ENCODE data around the gene KHK.
"Not testable (repeated sequence)": the region's sequence is repeated elsewhere in the genome, so short reads cannot be mapped to it uniquely, and the experiment has no call there.

KHK gene

DNA sequence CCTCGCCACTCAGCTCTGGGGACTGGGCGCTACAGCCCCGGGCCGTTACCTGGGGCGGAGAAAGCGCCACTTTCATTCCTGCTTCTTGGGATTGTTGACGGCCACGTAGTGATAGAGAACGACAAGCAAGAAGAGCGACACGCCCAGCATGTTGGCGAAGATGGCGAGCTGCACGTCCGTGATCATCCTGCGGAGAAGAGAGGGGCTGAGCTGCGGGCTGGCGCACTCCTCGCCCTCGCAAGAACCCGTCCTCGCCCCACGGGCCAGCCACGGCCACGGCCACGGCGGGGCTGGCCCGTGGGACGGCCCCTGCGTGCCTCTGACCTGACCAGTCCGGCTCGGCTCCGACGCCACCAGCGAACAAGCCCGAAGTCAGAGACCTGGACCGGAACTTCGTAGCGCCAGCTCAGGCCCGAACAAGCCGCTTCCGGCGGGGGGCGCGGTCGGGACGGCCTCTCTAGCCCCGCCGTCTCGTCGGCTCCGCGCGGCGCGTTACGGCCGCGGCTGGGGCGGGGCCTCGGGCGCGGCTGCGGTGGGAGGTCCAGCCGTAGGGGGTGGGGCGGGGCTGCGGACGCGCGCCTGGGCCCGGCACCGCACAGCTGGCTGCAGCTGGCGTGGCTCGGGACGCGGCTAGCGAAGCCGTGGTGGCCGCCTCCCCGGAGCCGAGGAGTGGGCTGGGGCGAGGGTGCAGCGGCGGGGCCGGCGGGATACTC lies 15.1 kb upstream of the KHK start, which contains the start of gene OST4:
Gene OST4, minus strand, starts transcription at position 378 of the 713 bp plus-strand sequence.
- Mint-ChIP-seq H3K27me3 (no peaks in the 10 kb centered on the region), H3K4me1 (ENCODE audit: low read depth) (peaks cover 70% of the 10 kb centered on the region), H3K27ac (peak within 1 kb of the TSS; percentile 86)

DNA sequence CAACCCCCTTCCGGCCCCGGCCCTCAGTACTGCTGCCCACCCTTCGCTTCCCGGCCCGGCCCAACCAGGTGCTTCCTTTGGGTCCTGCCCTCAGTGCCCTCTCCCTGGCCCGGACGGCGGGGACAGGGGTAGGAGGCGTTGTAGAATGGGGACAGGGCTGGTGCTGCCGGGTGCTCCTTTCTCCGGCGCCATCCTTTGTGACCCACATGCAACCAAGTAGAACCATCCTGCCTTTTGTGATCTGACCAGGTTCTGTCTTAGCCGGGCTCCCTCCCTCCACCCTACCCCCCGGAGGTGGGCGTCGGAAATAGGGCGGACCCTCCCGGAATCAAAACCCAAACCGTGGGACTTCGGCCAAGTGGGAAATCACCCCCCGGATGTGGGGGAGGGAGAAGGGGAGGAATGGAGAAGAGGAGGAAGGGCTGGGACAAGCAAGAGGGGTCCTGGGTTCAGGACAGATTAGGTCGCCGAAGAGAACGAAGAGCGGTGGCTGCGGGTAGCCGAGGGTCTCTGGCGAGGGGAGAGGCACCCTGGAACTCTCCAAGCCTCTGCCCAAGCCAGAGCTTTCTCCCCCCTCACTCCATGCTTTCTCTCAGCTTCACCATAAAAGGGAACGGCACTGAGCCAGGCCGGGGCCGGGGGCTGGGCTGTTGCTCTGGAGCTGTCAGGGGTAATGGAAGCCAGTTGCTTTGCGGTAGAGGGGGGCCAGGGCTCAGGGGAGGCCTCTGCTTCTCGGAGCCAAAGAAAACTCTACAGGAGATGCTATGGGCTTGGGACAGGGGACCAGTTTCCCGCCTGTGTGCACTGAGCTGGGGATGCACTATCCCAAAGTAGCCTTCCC lies 14.4 kb upstream of the KHK start:
- no peaks in the 10 kb centered on the region for H3K9me3 Mint-ChIP-seq
- intact Hi-C loops (cut with micrococcal nuclease), result loop anchor here (1.0 to 5.0 kb wide), 2 partner anchors 9 to 40 kb away; partner anchors contain the start of gene TMEM214
- H3K27me3 Mint-ChIP-seq, result peaks cover 4% of the 10 kb centered on the region
- H3K4me3 Mint-ChIP-seq, result peak overlapping the region; percentile 78
- H3K4me1 Mint-ChIP-seq (ENCODE audit: low read depth), result peaks cover 74% of the 10 kb centered on the region
- H3K36me3 Mint-ChIP-seq (ENCODE audit: low read depth), result peaks cover 36% of the 10 kb centered on the region
- peak overlapping the region; percentile 86 for H3K27ac Mint-ChIP-seq

More for the DNA sequence above, 15.1 kb upstream of the KHK start, which contains the start of gene OST4:
- no peaks in the 10 kb centered on the region for H3K9me3 Mint-ChIP-seq
- peaks cover 43% of the 10 kb centered on the region for H3K36me3 Mint-ChIP-seq (ENCODE audit: low read depth)
- intact Hi-C loops (cut with micrococcal nuclease), result loop anchor here (1.0 to 5.0 kb wide), 2 partner anchors 10 to 39 kb away; partner anchors contain the start of gene TMEM214
- H3K4me3 Mint-ChIP-seq, result peak within 1 kb of the TSS; percentile 91

DNA sequence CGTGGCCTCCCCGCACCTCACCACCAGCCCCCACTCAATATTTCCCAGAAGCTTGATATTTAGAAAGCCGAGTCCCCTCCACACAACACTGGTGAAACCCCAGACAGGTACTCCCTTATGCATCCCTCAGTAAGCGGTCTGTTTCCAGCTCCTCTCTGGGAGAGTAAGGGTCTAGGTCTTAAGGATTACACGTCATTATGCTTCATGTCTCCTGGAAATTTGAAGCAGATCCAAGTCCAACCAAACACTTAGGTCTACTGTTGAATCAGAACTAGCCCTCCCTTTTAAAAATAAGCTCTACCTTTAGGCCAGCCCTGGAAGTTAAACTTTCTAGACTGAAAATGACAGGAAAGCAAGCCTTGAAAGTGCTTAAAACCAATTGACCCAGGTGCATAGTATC lies 13.7 kb upstream of the KHK start:
- peaks cover 28% of the 10 kb centered on the region for H3K36me3 Mint-ChIP-seq (ENCODE audit: low read depth)
- H3K27ac Mint-ChIP-seq, result peak overlapping the region; percentile 86
- intact Hi-C loops (cut with micrococcal nuclease), result loop anchor here (5.0 kb wide), 1 partner anchor 41 kb away; the partner anchor contains the start of gene TMEM214
- no peaks in the 10 kb centered on the region for H3K9me3 Mint-ChIP-seq
- no peak overlapping the region for H3K4me3 Mint-ChIP-seq
- peaks cover 6% of the 10 kb centered on the region for H3K27me3 Mint-ChIP-seq
- H3K4me1 Mint-ChIP-seq (ENCODE audit: low read depth), result peaks cover 81% of the 10 kb centered on the region

DNA sequence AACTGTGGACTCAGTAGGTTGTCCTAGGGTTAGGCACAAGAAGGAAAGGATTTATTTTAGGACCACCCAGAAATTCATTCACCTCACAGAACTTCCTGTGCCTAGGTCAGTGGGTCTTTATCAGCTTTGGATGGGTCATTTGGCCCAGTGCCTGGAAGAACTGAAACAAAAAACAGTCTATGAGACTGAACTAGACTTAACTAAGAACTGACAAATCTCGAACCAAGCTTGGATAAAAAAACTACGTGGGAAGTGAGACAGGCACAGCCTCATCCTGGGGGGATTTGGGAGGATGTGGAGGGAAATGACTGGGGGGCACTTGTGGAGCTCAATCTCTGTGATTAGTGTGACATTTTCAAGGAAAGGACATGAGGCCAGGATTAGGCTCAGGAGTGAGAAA lies 12.8 kb upstream of the KHK start:
- Mint-ChIP-seq H3K9me3 (no peaks in the 10 kb centered on the region), H3K27me3 (peaks cover 9% of the 10 kb centered on the region), H3K36me3 (ENCODE audit: low read depth) (peaks cover 20% of the 10 kb centered on the region), H3K4me3 (no peak overlapping the region), H3K4me1 (ENCODE audit: low read depth) (peaks cover 79% of the 10 kb centered on the region), H3K27ac (peak overlapping the region; percentile 55)
- intact Hi-C loops (cut with micrococcal nuclease), result loop anchor here (5.0 kb wide), 1 partner anchor 41 kb away; the partner anchor contains the start of gene TMEM214

DNA sequence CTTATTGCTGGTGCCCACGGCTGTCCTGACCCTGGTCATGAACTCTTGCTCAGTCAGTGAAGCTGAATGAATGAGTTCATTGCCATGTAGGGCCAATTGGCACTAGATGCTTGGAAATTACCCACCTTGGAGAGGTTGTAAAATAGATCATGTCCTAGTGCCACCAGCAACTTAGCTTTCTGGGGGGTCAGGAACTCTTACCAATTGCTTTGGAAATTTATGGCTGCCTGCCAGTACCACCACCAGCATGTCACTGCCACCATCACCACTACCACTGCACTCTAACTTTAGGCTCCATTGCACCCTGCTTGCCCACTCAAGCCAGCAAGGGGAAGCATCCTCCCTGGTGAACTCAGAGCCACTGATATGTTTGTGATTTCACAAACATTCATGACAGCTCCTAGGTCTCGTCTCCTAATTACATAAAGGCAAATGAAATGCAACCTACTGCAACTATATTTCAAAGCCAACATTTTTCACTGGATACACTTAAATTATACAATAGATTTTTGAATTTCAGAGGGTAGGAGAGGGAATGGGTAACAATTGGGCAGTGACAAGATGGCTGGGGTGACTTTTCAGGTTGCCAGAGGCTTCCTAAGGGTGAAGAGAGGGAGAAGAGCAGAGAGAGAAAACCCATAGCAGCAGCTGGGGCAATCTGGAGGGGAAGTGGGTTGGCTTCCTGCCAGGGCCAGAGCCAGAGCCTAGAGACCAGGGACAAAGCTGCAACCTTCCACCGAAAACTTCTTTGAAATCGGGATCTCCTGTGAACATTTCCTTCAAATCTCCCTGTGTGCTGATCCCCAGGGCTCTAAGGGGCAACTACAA lies 11.6 kb upstream of the KHK start:
- Mint-ChIP-seq H3K9me3 (no peaks in the 10 kb centered on the region), H3K27ac (peak overlapping the region; percentile 60), H3K4me3 (no peak overlapping the region), H3K27me3 (peaks cover 9% of the 10 kb centered on the region), H3K36me3 (ENCODE audit: low read depth) (peaks cover 8% of the 10 kb centered on the region), H3K4me1 (ENCODE audit: low read depth) (peaks cover 71% of the 10 kb centered on the region)
- intact Hi-C loops (cut with micrococcal nuclease), result loop anchor here (5.0 kb wide), 1 partner anchor 43 kb away; the partner anchor contains the start of gene TMEM214

DNA sequence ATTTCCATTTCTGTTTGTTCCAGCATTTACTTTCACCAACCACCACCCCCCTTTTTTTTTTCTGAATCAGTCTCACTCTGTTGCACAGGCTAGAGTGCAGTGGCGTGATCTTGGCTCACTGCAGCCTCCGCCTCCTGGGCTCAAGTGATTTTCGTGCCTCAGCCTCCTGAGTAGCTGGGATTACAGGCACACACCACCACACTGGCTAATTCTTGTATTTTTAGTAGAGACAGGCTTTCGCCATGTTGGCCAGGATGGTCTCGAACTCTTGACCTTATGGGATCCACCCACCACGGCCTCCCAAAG lies 11.1 kb upstream of the KHK start:
- H3K4me3 Mint-ChIP-seq; intact Hi-C loops (cut with micrococcal nuclease); H3K36me3 Mint-ChIP-seq (ENCODE audit: low read depth); H3K27me3 Mint-ChIP-seq; H3K9me3 Mint-ChIP-seq: not testable (repeated sequence)
- Mint-ChIP-seq H3K27ac (peak overlapping the region; percentile 60), H3K4me1 (ENCODE audit: low read depth) (peaks cover 71% of the 10 kb centered on the region)

DNA sequence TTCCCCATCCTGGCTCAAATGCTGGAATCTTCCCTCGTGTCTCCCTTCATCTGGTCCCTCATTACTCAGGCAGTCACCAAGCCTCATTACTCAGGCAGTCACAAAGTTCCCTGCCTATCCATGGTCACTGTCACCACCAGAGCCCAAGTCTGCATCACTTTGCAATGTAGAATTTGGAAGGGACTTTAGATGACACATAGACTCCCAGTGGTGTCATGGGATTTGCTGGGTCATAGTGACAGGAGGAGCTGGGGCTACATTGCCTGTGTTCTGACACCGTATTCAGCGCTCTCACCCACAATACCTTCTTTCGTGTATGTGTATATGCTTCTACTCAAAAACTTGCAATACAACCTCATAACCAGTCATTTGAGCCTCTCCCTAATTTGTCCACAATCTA lies 10.2 kb upstream of the KHK start:
- Mint-ChIP-seq H3K9me3 (no peaks in the 10 kb centered on the region), H3K27me3 (peaks cover 9% of the 10 kb centered on the region), H3K27ac (peak overlapping the region; percentile 2), H3K4me3 (no peak overlapping the region), H3K4me1 (ENCODE audit: low read depth) (peaks cover 74% of the 10 kb centered on the region), H3K36me3 (ENCODE audit: low read depth) (no peaks in the 10 kb centered on the region)
- intact Hi-C loops (cut with micrococcal nuclease), result no loop called here

DNA sequence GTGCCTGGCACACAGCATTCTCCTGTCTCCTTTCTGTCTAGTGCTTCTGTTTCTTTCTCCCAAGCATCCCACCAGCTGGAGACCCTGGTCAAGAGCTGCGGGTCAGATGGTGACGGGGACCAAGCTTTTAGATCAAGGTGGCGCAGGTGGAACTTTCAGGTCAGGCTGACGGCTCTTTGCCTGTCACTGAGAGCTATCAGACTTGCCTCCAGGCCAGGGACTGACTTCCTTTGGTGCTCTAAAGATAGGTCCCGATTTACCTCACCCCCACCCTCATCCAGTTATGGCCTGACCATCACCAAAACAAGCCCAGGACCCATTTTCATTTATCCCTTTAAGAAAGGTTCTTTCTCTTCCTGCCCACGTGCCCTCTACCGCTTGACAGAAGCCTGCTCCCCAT lies 9.3 kb upstream of the KHK start:
- Mint-ChIP-seq H3K36me3 (ENCODE audit: low read depth) (no peaks in the 10 kb centered on the region), H3K9me3 (no peaks in the 10 kb centered on the region), H3K4me1 (ENCODE audit: low read depth) (peaks cover 80% of the 10 kb centered on the region), H3K27me3 (peaks cover 9% of the 10 kb centered on the region), H3K27ac (peak overlapping the region; percentile 66), H3K4me3 (no peak overlapping the region)
- intact Hi-C loops (cut with micrococcal nuclease), result no loop called here

DNA sequence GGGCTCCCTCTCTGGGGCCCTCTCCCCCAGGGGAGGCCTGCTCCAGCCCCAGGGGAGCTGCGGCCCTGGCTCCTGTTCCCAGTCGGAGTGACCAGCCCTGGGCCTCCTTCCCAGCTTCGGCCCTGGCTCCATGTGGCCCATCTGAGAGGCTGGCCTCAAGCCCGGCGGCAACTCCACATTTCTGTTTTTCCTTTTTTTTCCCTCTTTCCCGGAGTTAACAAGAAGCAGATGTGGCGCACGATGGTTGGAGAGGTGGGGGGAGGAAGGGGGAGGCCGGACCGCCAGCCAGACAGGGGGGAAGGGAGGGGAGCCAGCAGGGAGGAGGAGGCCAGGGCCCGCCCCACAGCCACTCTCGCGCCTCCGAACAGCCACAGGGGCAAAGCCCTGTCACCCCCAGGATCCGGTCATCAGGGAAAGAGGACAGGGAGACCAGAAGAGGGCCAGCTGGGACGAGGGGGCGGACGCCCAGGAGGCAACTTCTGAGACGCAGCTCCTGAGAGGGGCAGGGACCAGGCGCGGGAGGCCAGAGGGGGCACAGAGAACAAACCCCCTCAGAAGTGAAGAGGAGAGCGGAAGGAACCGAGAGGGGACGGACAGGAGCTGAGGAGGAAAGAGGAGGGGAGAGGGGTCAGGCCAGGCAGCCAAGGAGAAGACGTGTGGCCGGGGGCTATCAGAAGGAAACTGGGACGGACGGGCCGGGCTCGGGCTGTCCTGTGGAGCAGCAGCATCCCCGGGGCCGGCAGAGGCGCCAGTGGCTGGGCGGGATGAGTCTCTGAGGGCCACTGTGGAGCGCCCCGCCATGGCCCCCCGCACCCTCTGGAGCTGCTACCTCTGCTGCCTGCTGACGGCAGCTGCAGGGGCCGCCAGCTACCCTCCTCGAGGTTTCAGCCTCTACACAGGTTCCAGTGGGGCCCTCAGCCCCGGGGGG lies 8.0 kb upstream of the KHK start, which contains the start of gene EMILIN1:
Gene EMILIN1, plus strand, starts transcription at position 349 of the 928 bp plus-strand sequence. Its CDS starts 451 bp downstream, at position 800.
- Mint-ChIP-seq H3K27ac (peak within 1 kb of the TSS; percentile 66), H3K4me1 (ENCODE audit: low read depth) (peaks cover 76% of the 10 kb centered on the region), H3K4me3 (peak within 1 kb of the TSS; percentile 64), H3K27me3 (peaks cover 9% of the 10 kb centered on the region), H3K36me3 (ENCODE audit: low read depth) (no peaks in the 10 kb centered on the region), H3K9me3 (no peaks in the 10 kb centered on the region)
- intact Hi-C loops (cut with micrococcal nuclease), result no loop called here

DNA sequence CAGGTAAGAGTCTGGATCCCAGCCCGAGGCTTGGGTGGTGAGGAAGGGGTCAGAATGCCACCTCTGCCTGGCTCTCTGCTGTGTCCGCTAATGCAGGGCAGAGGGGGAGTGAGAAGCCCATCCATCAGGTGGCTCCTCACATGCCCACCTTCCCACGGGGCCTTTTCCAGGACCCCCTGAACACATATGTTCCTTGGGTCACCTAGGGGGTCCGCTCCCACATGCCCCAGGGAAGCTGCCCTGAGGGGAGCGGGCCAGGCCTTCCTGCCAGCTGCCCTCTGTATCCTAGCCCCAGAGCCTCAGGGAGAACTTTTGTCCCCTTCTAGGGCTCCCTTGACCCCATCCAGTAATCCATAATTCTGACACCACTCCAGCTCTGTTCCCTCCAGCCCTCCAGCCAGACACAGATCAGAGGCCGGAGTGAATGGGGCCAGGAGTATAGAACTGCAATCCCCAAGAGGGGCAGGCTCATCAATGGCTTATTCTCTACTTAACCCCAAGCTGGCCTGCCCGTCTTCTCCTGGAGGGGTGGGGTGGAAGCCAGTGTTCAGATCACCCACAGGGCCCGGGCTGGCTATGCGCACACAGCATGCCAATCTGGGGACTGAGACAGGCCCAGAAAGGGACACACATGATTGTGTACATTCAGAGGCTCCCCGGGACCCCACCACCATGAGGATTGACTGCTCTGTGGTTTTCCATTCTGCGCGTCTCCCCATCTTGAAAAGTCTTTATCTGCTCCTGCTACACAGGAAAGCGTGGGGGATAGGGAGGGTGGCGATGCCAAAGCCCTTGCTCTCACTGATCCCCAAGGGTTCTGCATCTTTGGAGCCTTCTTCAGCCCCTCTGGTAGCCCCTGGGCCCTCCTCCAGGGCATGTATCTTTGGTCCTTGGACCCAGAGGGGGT lies 7.1 kb upstream of the KHK start:
- no peaks in the 10 kb centered on the region for H3K9me3 Mint-ChIP-seq
- intact Hi-C loops (cut with micrococcal nuclease), result loop anchor here (2.0 to 5.0 kb wide), 2 partner anchors 29 to 117 kb away; partner anchors contain the start of gene AGBL5
- H3K4me1 Mint-ChIP-seq (ENCODE audit: low read depth), result peaks cover 74% of the 10 kb centered on the region
- no peaks in the 10 kb centered on the region for H3K36me3 Mint-ChIP-seq (ENCODE audit: low read depth)
- H3K27ac Mint-ChIP-seq, result peak overlapping the region; percentile 89
- no peak overlapping the region for H3K4me3 Mint-ChIP-seq
- H3K27me3 Mint-ChIP-seq, result peaks cover 9% of the 10 kb centered on the region

DNA sequence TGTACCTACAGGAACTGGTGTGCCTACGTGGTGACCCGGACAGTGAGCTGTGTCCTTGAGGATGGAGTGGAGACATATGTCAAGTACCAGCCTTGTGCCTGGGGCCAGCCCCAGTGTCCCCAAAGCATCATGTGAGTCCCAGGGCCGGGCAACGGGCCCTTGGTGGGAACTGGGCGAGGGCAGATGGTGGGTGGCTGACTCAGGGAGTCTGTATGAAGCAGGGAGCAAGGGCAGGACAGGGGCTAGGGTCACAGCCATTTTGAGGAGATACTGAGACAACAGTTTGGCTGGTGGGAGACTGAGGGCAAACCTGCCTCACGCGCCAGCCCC lies 6.5 kb upstream of the KHK start:
- Mint-ChIP-seq H3K4me3 (no peak overlapping the region), H3K4me1 (ENCODE audit: low read depth) (peaks cover 74% of the 10 kb centered on the region), H3K9me3 (no peaks in the 10 kb centered on the region), H3K36me3 (ENCODE audit: low read depth) (no peaks in the 10 kb centered on the region), H3K27me3 (peaks cover 9% of the 10 kb centered on the region), H3K27ac (peak overlapping the region; percentile 89)
- intact Hi-C loops (cut with micrococcal nuclease), result loop anchor here (2.0 to 5.0 kb wide), 2 partner anchors 29 to 118 kb away; partner anchors contain the start of gene AGBL5

DNA sequence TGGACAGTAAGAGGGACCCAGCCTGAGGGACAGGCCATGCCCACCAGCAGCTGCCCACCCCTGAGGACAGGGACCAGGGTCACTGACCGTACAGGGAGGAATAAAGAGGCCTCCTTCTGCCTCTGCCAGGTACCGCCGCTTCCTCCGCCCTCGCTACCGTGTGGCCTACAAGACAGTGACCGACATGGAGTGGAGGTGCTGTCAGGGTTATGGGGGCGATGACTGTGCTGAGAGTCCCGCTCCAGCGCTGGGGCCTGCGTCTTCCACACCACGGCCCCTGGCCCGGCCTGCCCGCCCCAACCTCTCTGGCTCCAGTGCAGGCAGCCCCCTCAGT lies 6.0 kb upstream of the KHK start:
- intact Hi-C loops (cut with micrococcal nuclease), result loop anchor here (2.0 to 5.0 kb wide), 2 partner anchors 30 to 118 kb away; partner anchors contain the start of gene AGBL5
- no peaks in the 10 kb centered on the region for H3K36me3 Mint-ChIP-seq (ENCODE audit: low read depth)
- H3K27me3 Mint-ChIP-seq, result peaks cover 9% of the 10 kb centered on the region
- H3K27ac Mint-ChIP-seq, result peak overlapping the region; percentile 89
- H3K9me3 Mint-ChIP-seq, result no peaks in the 10 kb centered on the region
- peak overlapping the region; percentile 38 for H3K4me3 Mint-ChIP-seq
- H3K4me1 Mint-ChIP-seq (ENCODE audit: low read depth), result peaks cover 74% of the 10 kb centered on the region

Measured in dendritic cell treated with granulocyte-macrophage colony-stimulating factor and Interleukin-4, amounts not matched to agents 40 ng/mL and 50 ng/mL, for 4 days (primary cell).